ENCODE data around the gene BZW1.

DNA sequence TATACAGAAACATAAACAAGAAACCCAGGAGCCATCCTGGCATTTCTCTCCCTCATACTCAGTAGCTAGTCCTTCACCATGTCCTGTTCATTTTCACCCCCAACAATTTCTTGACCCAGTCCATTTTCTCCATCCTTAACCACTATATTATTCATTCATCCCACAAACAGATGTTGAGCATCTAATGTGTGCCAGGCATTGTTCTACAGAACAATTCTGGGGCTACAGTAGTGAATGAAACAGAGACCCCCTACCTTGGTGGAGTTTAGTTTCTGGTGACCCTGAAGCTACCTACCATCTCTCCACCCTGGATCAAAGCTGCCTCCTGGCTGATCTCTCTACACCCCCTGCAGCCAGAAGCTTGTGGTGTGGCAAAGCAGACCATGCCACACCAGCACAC lies 27.5 kb upstream of the BZW1 start:
- TF ChIP-seq CTCF (IDR thresholded peaks at IDR 0.05; ENCODE audit: low read length) (no peak), EZH2 (optimal IDR thresholded peaks at IDR 0.05; ENCODE audit: low read depth, low read length) (no peak)

All from MM.1S (cell line).